DOHH2 (cell line): ENCODE data around the gene GRAP.

Experiments
- H3F3A ChIP-seq: fragments of 200-600 bp; sonication (generic), shearing (Covaris generic); 2 replicates; pipeline ENCODE4 v1.6.0; 2016; ENCODE audit warnings: antibody characterized with exemption, mild to moderate bottlenecking; ENCODE audit not compliant: control insufficient read depth, insufficient read depth
- H3K27ac ChIP-seq: fragments of 200-600 bp; sonication (generic); 2 replicates; pipeline ENCODE4 v1.5.1; 2014; ENCODE audit warnings: low read depth, mild to moderate bottlenecking, low read length, moderate library complexity
- H3K27me3 ChIP-seq: fragments of 200-600 bp; sonication (generic); 2 replicates; pipeline ENCODE4 v1.6.1; 2014; ENCODE audit warnings: mild to moderate bottlenecking, low read length, mixed read lengths; ENCODE audit not compliant: control insufficient read depth
- H3K36me3 ChIP-seq: fragments of 200-600 bp; sonication (generic); 2 replicates; pipeline ENCODE4 v1.6.1; 2014; ENCODE audit warnings: mild to moderate bottlenecking, low read length, moderate library complexity, mixed read lengths; ENCODE audit not compliant: control insufficient read depth
- H3K4me1 ChIP-seq: fragments of 200-600 bp; sonication (generic); 2 replicates; pipeline ENCODE4 v1.6.1; 2014; ENCODE audit warnings: mild to moderate bottlenecking, low read length, mixed read lengths; ENCODE audit not compliant: control insufficient read depth
- H3K4me2 ChIP-seq: fragments of 200-600 bp; sonication (generic); 2 replicates; pipeline ENCODE4 v1.6.0; 2014; ENCODE audit warnings: mild to moderate bottlenecking, low read length, moderate library complexity
- H3K4me3 ChIP-seq: fragments of 200-600 bp; sonication (generic); 2 replicates; pipeline ENCODE4 v1.5.1; 2014; ENCODE audit warnings: mild to moderate bottlenecking, low read length, mixed read lengths
- H3K79me2 ChIP-seq: fragments of 200-600 bp; sonication (generic); 2 replicates; pipeline ENCODE4 v1.6.1; 2014; ENCODE audit warnings: mild to moderate bottlenecking, low read length, mixed read lengths; ENCODE audit not compliant: control insufficient read depth
- H3K9me2 ChIP-seq: fragments of 200-600 bp; sonication (generic); replicated peaks from 2 replicates; pipeline ENCODE4 v1.6.1; 2014; ENCODE audit warnings: mild to moderate bottlenecking, low read length, mixed read lengths; ENCODE audit not compliant: control insufficient read depth
- H3K9me3 ChIP-seq: fragments of 200-600 bp; sonication (generic); 2 replicates; pipeline ENCODE4 v1.6.1; 2014; ENCODE audit warnings: antibody characterized with exemption, low read length, mixed read lengths; ENCODE audit not compliant: control insufficient read depth, insufficient read depth
- H4K20me1 ChIP-seq: fragments of 200-600 bp; sonication (generic); 2 replicates; pipeline ENCODE4 v1.6.0; 2014; ENCODE audit warnings: low read depth, mild to moderate bottlenecking, antibody characterized with exemption, low read length, moderate library complexity; ENCODE audit not compliant: control insufficient read depth, insufficient read depth
- EZH2phosphoT487 ChIP-seq: fragments of 200-600 bp; sonication (generic); IDR thresholded peaks from 2 replicates; pipeline ENCODE4 v1.6.1; 2017; ENCODE audit warnings: borderline replicate concordance, mild to moderate bottlenecking, antibody characterized with exemption, low read length, moderate library complexity, mixed read lengths
- TF ChIP-seq, protein P1 (sequence below): fragments of 200-600 bp; sonication (generic); IDR thresholded peaks from one replicate; pipeline ENCODE4 v1.5.1; 2014; ENCODE audit warnings: antibody characterized with exemption, mild to moderate bottlenecking, low read depth, low read length; ENCODE audit not compliant: poor library complexity, severe bottlenecking

The GRAP gene

DNA sequence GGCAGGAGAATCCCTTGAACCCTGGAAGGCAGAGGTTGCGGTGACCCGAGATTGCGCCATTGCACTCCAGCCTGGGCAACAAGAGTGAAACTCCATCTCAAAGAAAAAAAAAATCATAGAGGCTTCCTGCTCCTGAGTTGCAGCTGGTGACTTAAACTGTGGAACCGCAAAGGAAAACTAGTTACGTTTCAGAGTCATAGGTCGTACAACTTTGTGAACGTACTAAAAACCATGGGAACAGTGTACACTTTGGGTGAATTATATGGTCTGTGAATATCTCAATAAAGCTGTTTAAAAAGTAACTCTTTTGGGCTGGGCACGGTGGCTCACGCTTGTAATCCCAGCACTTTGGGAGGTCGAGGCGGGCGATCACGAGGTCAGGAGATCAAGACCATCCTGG is 71.2 kb downstream of the GRAP start:
- H3K27me3 ChIP-seq: no peaks in the 10 kb centered on the region
- H4K20me1 ChIP-seq: no peaks in the 10 kb centered on the region
- H3K4me2 ChIP-seq: no peak overlapping the region
- peaks cover 25% of the 10 kb centered on the region for H3K36me3 ChIP-seq
- TF ChIP-seq EZH2phosphoT487: no peak
- TF ChIP-seq, protein P1, sequence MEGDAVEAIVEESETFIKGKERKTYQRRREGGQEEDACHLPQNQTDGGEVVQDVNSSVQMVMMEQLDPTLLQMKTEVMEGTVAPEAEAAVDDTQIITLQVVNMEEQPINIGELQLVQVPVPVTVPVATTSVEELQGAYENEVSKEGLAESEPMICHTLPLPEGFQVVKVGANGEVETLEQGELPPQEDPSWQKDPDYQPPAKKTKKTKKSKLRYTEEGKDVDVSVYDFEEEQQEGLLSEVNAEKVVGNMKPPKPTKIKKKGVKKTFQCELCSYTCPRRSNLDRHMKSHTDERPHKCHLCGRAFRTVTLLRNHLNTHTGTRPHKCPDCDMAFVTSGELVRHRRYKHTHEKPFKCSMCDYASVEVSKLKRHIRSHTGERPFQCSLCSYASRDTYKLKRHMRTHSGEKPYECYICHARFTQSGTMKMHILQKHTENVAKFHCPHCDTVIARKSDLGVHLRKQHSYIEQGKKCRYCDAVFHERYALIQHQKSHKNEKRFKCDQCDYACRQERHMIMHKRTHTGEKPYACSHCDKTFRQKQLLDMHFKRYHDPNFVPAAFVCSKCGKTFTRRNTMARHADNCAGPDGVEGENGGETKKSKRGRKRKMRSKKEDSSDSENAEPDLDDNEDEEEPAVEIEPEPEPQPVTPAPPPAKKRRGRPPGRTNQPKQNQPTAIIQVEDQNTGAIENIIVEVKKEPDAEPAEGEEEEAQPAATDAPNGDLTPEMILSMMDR: no peak
- no peaks in the 10 kb centered on the region for H3K4me1 ChIP-seq
- H3K27ac ChIP-seq: no peak overlapping the region
- no peaks in the 10 kb centered on the region for H3K9me2 ChIP-seq
- no peak overlapping the region for H3K4me3 ChIP-seq
- no peaks in the 10 kb centered on the region for H3F3A ChIP-seq
- H3K79me2 ChIP-seq: no peaks in the 10 kb centered on the region
- no peaks in the 10 kb centered on the region for H3K9me3 ChIP-seq

DNA sequence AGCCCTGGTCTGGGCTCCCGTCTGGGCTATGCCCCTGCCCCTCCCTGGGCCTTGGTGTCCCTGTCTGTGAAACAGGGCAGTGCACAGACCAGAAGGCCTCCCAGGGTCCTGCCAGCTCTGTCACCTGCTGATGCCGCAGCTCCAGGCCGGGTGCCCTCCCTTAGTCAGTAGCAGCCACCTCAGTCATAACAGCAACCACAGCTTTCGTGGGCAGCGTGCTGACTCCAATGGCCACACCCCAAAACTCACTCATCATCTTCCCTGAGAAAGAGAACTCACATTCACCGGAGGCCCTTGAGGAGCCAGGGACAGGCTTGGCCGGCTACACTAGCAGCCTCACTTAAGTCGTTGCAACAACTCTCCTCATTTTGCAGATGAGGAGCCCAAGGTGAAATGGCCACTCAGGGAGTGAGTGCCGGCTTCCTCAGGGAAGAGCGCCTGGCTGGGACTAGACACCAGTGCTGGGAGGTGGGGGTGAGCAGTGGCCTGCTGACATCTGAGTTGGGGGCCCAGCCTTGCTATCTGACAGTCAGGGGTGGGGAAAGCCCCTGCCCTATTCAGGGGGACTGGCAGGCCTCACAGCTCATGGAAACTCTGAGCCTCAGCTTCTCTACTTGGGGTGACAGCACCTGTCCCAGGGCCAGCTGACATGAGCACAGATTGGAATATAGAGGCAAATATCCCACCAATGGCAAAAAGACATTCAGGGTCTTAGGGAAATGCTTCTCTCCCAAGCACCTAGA is 72.2 kb downstream of the GRAP start:
- Histone ChIP-seq H3K27ac (no peak overlapping the region), H3K4me1 (no peaks in the 10 kb centered on the region), H3K4me3 (no peak overlapping the region), H4K20me1 (no peaks in the 10 kb centered on the region), H3F3A (no peaks in the 10 kb centered on the region), H3K36me3 (peaks cover 25% of the 10 kb centered on the region), H3K9me2 (no peaks in the 10 kb centered on the region), H3K4me2 (no peak overlapping the region), H3K9me3 (no peaks in the 10 kb centered on the region), H3K79me2 (no peaks in the 10 kb centered on the region), H3K27me3 (no peaks in the 10 kb centered on the region)
- no peak for TF ChIP-seq EZH2phosphoT487
- TF ChIP-seq, protein P1: no peak

DNA sequence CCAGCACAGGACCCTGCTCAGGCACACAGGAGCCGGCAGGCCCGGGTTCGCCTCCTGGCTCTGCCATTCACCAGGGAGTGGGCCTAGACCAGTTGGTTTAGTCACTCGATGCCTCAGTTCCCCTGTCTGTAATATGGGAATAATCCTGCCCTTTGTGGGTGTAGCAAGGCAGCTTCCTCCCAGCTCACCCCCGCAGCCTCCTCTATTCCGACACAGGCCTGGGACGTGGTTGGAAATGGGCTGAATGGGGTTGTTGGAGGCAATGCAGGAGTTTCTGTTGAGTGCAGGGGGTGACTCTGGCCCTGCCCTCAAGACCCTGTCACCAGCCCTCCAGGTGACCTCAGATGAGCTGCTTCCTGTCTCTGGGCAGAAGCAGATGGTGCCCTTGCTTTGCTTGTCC is 75.0 kb downstream of the GRAP start:
- TF ChIP-seq EZH2phosphoT487: no peak
- TF ChIP-seq, protein P1: no peak
- Histone ChIP-seq H3K27me3 (no peaks in the 10 kb centered on the region), H3K4me2 (no peak overlapping the region), H3K9me3 (no peaks in the 10 kb centered on the region), H3K9me2 (no peaks in the 10 kb centered on the region), H3K27ac (no peak overlapping the region), H3K4me1 (peaks cover 6% of the 10 kb centered on the region; the same call in 1 of the 2 replicates), H4K20me1 (no peaks in the 10 kb centered on the region), H3K4me3 (no peak overlapping the region), H3F3A (no peaks in the 10 kb centered on the region), H3K79me2 (no peaks in the 10 kb centered on the region), H3K36me3 (peaks cover 5% of the 10 kb centered on the region; the same call in 1 of the 2 replicates)
